HepG2 (cell line): Measurements from ENCODE around the gene COPZ2. TPM values are rescaled to one million over a fixed set of nuclear protein-coding genes. Genes with fewer than 3 reads are reported as not detected.

ENCODE experiments used
- ATAC-seq: fragments of 200-7000 bp; cut with Tn5 transposase; 3 replicates; pipeline ENCODE4 v1.9.1; 2020; ENCODE audit warnings: mild to moderate bottlenecking, moderate library complexity
- BruUV-seq: library from RNA; stranded (reverse); fragments of 400-500 nt; replicated peaks from 2 replicates; lab custom pipeline; 2021; lab: Mats Ljungman, UMichigan
- CTCF ChIA-PET: fragments of 300-600 bp; formaldehyde crosslinking; extraction: SDS; loops from one replicate; lab custom pipeline; 2021; ENCODE audit warnings: low total read pairs, inconsistent platforms, low intra/inter-chr PET ratio; lab: Yijun Ruan, JAX
- POLR2A ChIA-PET: fragments of 350-600 bp; sonication (Branson Sonifier 250); formaldehyde crosslinking; loops from one replicate; lab custom pipeline; 2020; ENCODE audit warnings: antibody characterized with exemption, inconsistent platforms; lab: Yijun Ruan, JAX
- DNase-seq: peaks from one replicate; pipeline ENCODE4 v3.0.0-alpha.2; 2015; ENCODE audit warnings: low spot score
- FAIRE-seq: peaks from 3 replicates; lab custom pipeline; 2011; peaks lifted over from hg19 to GRCh38; lab: Jason Lieb, UNC
- H2AFZ ChIP-seq: one replicate; pipeline ENCODE4 v1.6.1; 2011; ENCODE audit warnings: low read length, inconsistent platforms
- H3K27ac ChIP-seq: fragments of 300-600 bp; 3 replicates; pipeline ENCODE4 v1.8.0; 2011; ENCODE audit warnings: mixed run types, mild to moderate bottlenecking, mixed read lengths, low read length, inconsistent platforms; ENCODE audit not compliant: insufficient read depth; ENCODE audit errors: extremely low read length
- H3K27me3 ChIP-seq, 2 experiments: fragments of 200-600 bp in 1 of 2; 2 replicates in 1 of 2; 3 replicates in 1 of 2; pipeline versions ENCODE4 v1.6.0 to v1.8.0; 2011; ENCODE audit warnings: low read length in 2 of 2, mild to moderate bottlenecking in 2 of 2, moderate library complexity in 2 of 2, inconsistent platforms in 1 of 2; ENCODE audit not compliant: insufficient read depth in 2 of 2, control insufficient read depth in 1 of 2
- H3K36me3 ChIP-seq, 2 experiments: fragments of 200-600 bp in 1 of 2; replicated peaks in 1 of 2; 2 replicates in 1 of 2; 3 replicates in 1 of 2; pipeline versions ENCODE4 v1.5.1 to v1.8.0; 2011; ENCODE audit warnings: low read length in 2 of 2, inconsistent platforms in 1 of 2; ENCODE audit not compliant: insufficient read depth in 2 of 2, control insufficient read depth in 1 of 2
- H3K4me1 ChIP-seq: 2 replicates; pipeline ENCODE4 v1.5.1; 2012; ENCODE audit warnings: low read length, inconsistent platforms; ENCODE audit not compliant: insufficient read depth
- H3K4me2 ChIP-seq: 2 replicates; pipeline ENCODE4 v1.6.0; 2011; ENCODE audit warnings: low read depth, low read length, inconsistent platforms
- H3K4me3 ChIP-seq, 3 experiments: fragments of 200-600 bp in 1 of 3; sonication (generic), shearing (Covaris generic) in 1 of 3; replicated peaks in 1 of 3; 2 replicates each; pipeline ENCODE4 v1.5.1; 2011 to 2016; ENCODE audit warnings: low read length in 3 of 3, inconsistent platforms in 2 of 3, low read depth in 2 of 3, mild to moderate bottlenecking in 2 of 3, control low read depth in 1 of 3, mixed read lengths in 1 of 3; ENCODE audit not compliant: insufficient read depth in 1 of 3
- H3K79me2 ChIP-seq: one replicate; pipeline ENCODE4 v1.6.1; 2011; ENCODE audit warnings: low read length, inconsistent platforms; ENCODE audit not compliant: insufficient read depth
- H3K9ac ChIP-seq: 2 replicates; pipeline ENCODE4 v1.6.0; 2011; ENCODE audit warnings: mild to moderate bottlenecking, low read depth, low read length, inconsistent platforms; ENCODE audit not compliant: insufficient read depth
- H3K9me3 ChIP-seq: 2 replicates; pipeline ENCODE4 v1.5.1; 2012; ENCODE audit warnings: mild to moderate bottlenecking, low read length
- H4K20me1 ChIP-seq: 2 replicates; pipeline ENCODE4 v1.6.0; 2011; ENCODE audit warnings: inconsistent platforms, mild to moderate bottlenecking, low read length, moderate library complexity; ENCODE audit not compliant: insufficient read depth
- CENPBD1 ChIP-seq: sonication (generic); formaldehyde crosslinking; IDR thresholded peaks from 2 replicates; pipeline ENCODE4 v1.8.0; 2022; ENCODE audit warnings: missing genetic modification reagents, low read depth, mild to moderate bottlenecking, borderline replicate concordance
- EEA1 ChIP-seq: sonication (generic); formaldehyde crosslinking; IDR thresholded peaks from 2 replicates; pipeline ENCODE4 v1.5.1; 2020; ENCODE audit warnings: mild to moderate bottlenecking, missing genetic modification reagents, borderline replicate concordance
- NFIC ChIP-seq: IDR thresholded peaks from 2 replicates; pipeline ENCODE4 v1.6.1; 2012; ENCODE audit warnings: mild to moderate bottlenecking, low read length, inconsistent platforms
- ZNF121 ChIP-seq: sonication (generic); formaldehyde crosslinking; IDR thresholded peaks from 2 replicates; pipeline ENCODE4 v1.5.0; 2020; ENCODE audit warnings: mild to moderate bottlenecking, missing genetic modification reagents
- ZNF263 ChIP-seq: sonication (generic); formaldehyde crosslinking; IDR thresholded peaks from 2 replicates; pipeline ENCODE4 v1.4.0; 2020; ENCODE audit warnings: missing genetic modification reagents
- ZNF773 ChIP-seq: sonication (generic); formaldehyde crosslinking; IDR thresholded peaks from 2 replicates; pipeline ENCODE4 v1.4.0; 2020; ENCODE audit warnings: missing genetic modification reagents, borderline replicate concordance
- ZNF83 ChIP-seq: sonication (generic); formaldehyde crosslinking; IDR thresholded peaks from 2 replicates; pipeline ENCODE4 v1.4.0; 2020; ENCODE audit warnings: missing genetic modification reagents, mild to moderate bottlenecking, borderline replicate concordance
- ZNF878 ChIP-seq: sonication (generic); formaldehyde crosslinking; IDR thresholded peaks from 2 replicates; pipeline ENCODE4 v1.8.1; 2023; ENCODE audit warnings: mild to moderate bottlenecking, missing genetic modification reagents, moderate library complexity
- WGBS: methylation state at CpG from one replicate; pipeline ENCODE4 v1.1.6; 2017; ENCODE audit warnings: low lambda C conversion rate; 5-methylcytosine and 5-hydroxymethylcytosine counted together
- in situ Hi-C: cut with HindIII; loops from 2 replicates; pipeline ENCODE4 v1.10.0; 2017; ENCODE audit warnings: low pct_unique_long_range_greater_than_20kb; ENCODE audit not compliant: extremely low pct_ligation_motif_present
- intact Hi-C: fragments of 100-400 bp; cut with micrococcal nuclease; formaldehyde crosslinking; loops from one replicate; pipeline ENCODE4 v1.10.0; 2022; ENCODE audit not compliant: unreplicated experiment
- polyA plus RNA-seq, 8 experiments: library from polyadenylated mRNA; depleted of rRNA in 3 of 8; stranded (reverse) in 7 of 8; unstranded in 1 of 8; fragments of >200 nt; fragmentation: Illumina TruSeq in 4 of 8; extraction: Trizol in 4 of 8; gene quantifications; 2 replicates each; pipeline versions ENCODE4 v1.2.1 to v1.2.3, GENCODE V29; 2011 to 2016; ENCODE audit warnings: low read depth in 4 of 8, missing spikeins in 1 of 8, mixed read lengths in 1 of 8; ENCODE audit not compliant: insufficient read depth in 1 of 8
- total RNA-seq, 5 experiments: library from RNA; depleted of rRNA; stranded (reverse); fragments of >200 nt; fragmentation: Illumina TruSeq; extraction: Trizol; gene quantifications; 2 replicates each; pipeline ENCODE4 v1.2.3, GENCODE V29; 2016; ENCODE audit warnings: low read depth in 1 of 5

The COPZ2 gene
- total and polyA plus RNA-seq, 2 of the 13 experiments (the other 11 are each of a cell fraction or from before 2014, with no cell fraction given), result 0.61 to 1.5 TPM

- peak; percentile 90 for TF ChIP-seq EEA1
Measured at GRCh38 chr17:48047113-48047740, 9.6 kb upstream of the COPZ2 start (continued).

- POLR2A ChIA-PET, result interaction anchor here (1.4 to 2.1 kb wide), 2 partner anchors 13 to 62 kb away, joined by 4 to 5 read pairs; partner anchors contain the start of gene SNX11
- TF ChIP-seq NFIC (0 out of 2 replicates have a peak, but pooled peaks have one; percentile 4), ZNF773 (no peak), ZNF121 (CRISPR knock-in tag) (peak; percentile 76; the same call in 1 of the 2 replicates)
- WGBS, result 85% methylated on average over 7 of the region's 7 CpGs
- no TSS peak for BruUV-seq
- intact Hi-C loops (no loop called here), in situ Hi-C loops (no loop called here)
- Histone ChIP-seq H3K27me3 (peaks cover 2% of the 10 kb centered on the region in 2 experiments; a peak in 3 of 5 replicates), H3K4me2 (no peak overlapping the region), H3K4me3 (no peak overlapping the region), H3K4me1 (peaks cover 47% of the 10 kb centered on the region), H3K9ac (no peak overlapping the region), H3K36me3 (peaks cover 2 to 10% of the 10 kb centered on the region in 2 experiments), H3K27ac (no peak overlapping the region), H4K20me1 (peaks cover 9% of the 10 kb centered on the region; the same call in 1 of the 2 replicates), H3K9me3 (no peaks in the 10 kb centered on the region), H3K79me2 (peaks cover 25% of the 10 kb centered on the region), H2AFZ (no peak overlapping the region)
- CTCF ChIA-PET, result no interaction called here
- no peak for ATAC-seq
- FAIRE-seq, result no peak
- no peak for DNase-seq
Measured at GRCh38 chr17:48046296-48046695, 8.7 kb upstream of the COPZ2 start.

- Histone ChIP-seq H3K27ac (no peak overlapping the region), H3K9ac (no peak overlapping the region), H4K20me1 (peaks cover 1% of the 10 kb centered on the region; the same call in 1 of the 2 replicates), H3K4me2 (no peak overlapping the region), H3K4me1 (peaks cover 38% of the 10 kb centered on the region), H3K4me3 (no peak overlapping the region), H3K36me3 (peaks cover 0 to 2% of the 10 kb centered on the region in 2 experiments; a peak in 4 of 5 replicates), H2AFZ (no peak overlapping the region), H3K79me2 (peaks cover 16% of the 10 kb centered on the region), H3K27me3 (peaks cover 2 to 7% of the 10 kb centered on the region in 2 experiments; a peak in 3 of 5 replicates), H3K9me3 (no peaks in the 10 kb centered on the region)
- WGBS, result 41% methylated on average over 8 of the region's 8 CpGs
- intact Hi-C loops (no loop called here), in situ Hi-C loops (no loop called here)
- no peak for DNase-seq
- no TSS peak for BruUV-seq
- ChIA-PET POLR2A (interaction anchor here (1.4 to 2.1 kb wide), 2 partner anchors 14 to 62 kb away, joined by 4 to 5 read pairs; partner anchors contain the start of gene SNX11), CTCF (no interaction called here)
- FAIRE-seq, result no peak
- no peak for ATAC-seq
- TF ChIP-seq CENPBD1 (CRISPR knock-in tag) (no peak), ZNF263 (peak; percentile 48), ZNF878 (CRISPR knock-in tag) (no peak), ZNF83 (no peak)
Measured at GRCh38 chr17:48045316-48046001, 7.9 kb upstream of the COPZ2 start.
